CD4-positive, alpha-beta T cell treated with Interleukin-4 for 1 hour (primary cell): Measurements from ENCODE around the gene POFUT2.
A peak's percentile ranks its signal among the peaks of the same experiment; 100 is the strongest.

ENCODE experiments used
- DNase-seq, 2 donors: peaks; one replicate each; pipeline ENCODE4 v3.0.0-alpha.2; 2020 to 2022

Gene POFUT2

DNA sequence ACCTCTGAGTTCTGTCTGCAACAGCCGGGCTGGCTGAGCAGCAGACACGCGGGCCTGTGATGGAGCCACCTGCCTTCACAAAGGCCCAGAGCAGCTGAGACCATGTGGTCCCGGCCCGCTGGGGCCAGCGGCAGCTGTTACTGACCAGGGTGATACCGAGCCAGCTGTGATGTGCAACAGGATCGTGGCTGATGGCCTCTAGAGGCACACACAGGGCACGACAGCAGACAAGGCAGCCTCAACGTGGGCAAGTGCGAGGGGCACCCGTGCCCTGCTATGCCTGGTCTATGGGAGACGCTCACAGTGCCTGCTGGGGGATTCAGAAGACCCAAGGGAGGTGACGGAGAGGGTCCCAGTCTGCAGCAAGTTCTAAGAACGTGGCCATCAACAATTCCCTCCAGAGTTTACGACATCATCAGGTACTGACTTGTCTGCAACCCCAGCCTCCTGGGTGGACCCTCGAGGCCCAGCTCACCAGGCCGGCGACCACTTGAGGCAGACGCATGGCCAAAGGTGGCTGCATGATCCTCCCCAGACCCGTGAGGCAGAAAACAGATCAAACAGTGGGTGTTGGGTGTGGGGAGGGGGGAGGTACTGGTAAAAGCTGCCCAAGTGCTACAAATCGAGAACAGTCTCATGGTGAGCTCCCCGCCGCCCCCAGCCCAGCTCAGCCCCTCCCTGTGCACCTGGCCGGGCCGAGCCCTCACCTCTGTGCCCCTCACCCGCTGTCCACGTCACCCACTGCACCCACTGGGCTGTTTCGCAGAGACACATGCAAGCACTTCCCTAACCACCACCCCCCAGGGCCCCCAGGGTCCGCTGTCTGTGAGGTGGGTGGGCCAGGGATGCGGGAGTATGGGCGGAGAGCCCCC lies 6.0 kb downstream of the POFUT2 start:
- DNase-seq: no peak

DNA sequence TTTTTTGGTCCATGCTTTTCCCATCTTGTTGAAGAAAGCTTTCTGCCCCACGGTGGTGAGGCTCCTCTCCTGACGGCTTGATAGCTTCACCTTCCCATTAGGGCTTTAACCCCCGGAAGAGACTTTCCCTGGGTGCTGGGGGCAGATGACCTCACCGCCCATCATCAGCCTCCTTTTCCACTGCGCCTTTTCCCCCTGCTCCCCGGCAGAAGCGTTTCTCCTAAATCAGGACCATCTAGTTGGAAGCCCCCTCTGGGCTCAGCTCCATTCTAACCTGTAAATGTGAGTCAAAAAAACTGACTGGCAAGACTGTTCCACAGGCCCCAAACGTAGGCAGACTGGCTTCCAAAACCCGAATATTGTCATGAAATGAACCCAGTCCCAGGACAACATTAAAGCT lies 6.7 kb downstream of the POFUT2 start:
- no peak for DNase-seq

DNA sequence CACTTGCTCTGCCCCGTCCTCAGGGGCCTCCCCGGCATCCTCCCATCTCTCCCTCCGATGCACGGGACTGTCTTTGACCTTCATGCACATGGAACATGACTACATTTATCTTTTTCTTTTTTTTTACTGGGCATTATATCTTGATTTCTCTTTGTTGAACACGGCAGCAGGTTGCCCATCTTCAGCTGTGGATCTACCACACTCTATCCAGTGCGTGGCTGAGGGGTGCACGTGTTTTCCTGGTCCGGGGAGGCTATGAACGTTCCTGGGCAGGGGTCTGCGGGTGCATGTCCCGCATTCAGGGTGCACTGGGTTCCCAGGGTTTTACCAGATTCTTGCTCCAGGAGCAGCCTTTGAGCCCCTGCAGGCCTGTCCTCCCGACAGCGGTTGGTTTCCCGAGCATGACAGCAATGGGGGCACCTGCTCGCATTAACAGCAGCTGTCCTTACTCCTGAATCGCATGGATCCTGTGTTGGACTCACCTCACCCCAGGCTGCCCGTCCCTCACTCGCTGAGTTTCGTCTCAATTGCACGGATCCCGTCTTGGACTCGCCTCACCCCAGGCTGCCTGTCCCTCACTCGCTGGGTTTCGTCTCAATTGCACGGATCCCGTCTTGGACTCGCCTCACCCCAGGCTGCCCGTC lies 7.4 kb downstream of the POFUT2 start:
- no peak for DNase-seq

DNA sequence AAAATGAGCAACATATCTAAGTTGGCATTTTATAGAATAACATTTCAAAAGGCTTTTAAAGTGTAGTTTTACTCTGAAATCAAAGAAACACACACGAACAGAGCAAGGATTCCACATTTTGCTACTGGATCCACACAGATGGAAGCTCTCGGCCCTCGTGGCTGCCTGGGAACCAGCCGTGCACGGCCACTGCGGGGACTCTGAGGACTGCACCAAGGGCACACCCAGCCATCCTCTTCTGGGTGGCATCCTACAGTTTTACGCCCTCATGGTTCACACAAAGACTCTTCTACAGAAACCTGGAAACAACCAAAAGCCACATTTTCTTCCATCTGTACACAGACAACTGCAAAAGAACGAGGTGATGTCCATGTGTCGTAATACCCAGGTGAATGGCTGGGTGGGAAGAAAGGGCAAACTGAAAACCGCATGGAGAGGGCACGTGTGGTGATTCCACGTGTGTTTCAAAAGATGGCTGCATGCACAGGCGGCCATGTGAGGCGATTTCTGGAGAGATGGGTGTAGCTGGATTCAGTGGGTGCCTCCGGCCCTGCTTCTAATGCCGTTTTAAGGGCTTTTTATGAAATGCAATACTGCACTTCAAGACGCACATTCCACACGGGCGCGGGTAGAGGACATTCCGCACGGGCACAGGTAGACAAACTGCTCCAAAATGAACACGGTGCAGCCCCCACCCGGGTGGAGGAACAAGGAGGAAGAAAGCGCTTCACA lies 8.1 kb downstream of the POFUT2 start:
- no peak for DNase-seq

DNA sequence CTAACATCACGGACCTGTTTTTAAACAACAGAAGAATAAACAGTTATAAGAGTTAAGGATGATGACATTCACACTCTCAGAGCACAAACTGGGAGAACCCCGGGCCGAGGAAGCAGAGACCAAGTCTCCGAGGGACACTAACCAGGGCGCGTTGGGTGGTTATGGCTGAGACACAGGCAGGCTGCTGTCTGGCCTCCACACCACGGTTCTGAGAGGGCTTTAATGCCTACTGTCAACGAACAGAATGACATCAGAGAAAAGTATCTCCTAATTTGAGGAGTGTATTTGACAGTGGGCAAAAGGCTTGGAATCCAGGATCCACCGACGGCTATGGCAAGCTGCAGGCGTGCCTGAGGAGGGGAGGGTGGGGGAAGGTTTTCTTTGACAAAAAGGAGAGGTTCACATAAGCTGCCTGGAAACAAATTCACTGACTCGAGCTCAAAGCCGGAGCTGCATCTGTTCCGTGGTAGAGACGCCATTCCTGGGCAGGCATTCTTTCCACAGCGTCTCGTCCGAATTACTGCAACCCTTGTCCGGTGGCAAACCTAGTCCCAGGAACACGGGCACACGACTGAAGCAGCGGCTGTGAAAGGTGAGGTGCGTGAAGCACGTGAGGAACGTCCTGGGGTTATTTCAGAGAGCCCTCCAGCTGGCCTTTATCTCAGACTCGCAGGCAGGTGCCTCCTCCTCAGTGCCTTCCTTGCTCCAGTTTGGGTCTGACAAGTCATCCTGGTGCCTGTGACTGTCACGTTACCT lies 9.4 kb downstream of the POFUT2 start:
- DNase-seq: no peak

DNA sequence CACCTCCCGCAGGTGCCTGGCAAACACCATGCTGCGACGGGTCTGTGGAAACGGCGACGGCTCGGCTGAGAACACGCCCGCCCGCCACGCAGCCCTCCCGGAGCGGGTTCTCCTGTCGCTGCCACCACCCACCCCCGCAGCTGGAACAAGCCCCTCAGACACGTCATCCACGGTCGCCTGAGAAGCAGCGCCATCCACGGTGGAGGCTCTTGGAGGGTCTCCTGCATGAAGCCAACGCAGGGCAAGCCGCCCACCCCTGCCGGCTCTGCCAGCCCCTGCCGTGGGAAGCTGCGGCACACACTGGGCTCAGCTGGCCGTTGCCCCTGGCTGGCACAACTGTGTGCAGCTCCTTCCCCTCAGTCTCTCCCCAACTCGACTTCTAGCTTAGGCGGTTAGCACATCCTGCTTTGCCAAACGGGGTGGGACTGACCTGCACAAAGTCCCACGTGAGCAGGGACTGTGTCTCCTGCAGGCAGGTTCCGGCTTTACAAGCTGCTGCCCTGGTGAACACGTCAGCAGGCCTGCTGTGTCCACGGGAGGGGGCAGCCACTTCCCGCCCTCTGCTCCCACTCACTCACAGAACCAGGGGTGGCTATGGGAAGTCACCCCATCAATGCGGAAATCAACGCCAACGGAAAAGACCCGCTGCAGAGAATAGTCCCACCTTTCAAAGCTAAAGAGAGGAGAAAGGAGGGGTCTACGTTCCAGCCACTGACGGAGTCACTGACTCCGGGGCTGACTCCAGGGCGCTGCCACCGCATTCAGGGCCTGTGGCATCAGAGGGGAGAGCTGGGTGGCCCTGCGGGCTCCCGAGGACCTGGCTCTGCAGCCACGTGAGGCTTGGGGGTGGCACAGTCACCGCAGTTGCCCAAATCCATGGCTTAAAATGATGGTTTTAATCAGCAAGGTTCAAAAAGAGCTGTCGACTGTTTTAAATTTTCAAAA lies 10.3 kb downstream of the POFUT2 start:
- no peak for DNase-seq

DNA sequence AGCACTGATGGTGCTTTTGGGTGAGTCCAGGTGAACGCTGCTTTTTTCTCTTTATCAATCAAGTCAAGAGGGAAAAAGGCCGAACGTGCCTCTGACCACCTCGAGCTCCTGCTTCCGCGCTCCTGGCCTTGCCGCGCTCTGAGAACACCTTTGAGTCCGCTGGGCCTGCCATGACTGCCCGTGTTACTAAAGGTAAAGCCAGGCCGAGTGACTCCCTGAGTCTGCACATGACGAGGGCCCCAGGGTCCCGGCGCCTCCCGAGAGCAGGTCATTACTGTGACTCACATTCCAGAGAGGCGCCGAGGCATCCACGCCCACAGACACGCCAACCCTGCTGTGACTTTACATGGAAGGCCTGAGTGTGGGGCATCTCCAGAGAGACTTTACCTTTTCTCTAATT lies 11.1 kb downstream of the POFUT2 start:
- no peak for DNase-seq

DNA sequence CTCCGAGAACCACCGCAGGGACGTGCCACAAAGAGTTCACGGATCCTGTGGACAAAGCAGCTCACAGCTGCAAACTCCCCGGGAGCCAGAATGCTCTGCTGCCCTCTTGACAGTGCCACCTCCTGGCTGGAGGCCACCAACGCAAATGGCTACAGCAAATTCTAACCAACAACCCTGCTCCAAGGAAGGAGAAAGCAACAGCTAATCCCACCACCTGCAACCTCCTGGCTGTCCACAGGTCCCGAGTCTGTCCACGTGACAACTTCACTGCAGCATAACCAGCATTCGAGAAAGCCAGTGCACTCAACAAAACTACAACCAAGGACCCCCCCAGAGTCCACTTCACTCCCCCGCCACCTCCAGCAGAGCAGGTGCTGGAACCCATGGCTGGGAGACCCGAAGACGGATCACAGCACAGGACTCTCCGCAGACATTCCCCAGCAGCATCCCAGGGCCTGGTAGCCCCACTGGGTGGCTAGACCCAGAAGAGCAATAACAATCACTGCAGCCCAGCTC lies 17.3 kb downstream of the POFUT2 start:
- DNase-seq: no peak

DNA sequence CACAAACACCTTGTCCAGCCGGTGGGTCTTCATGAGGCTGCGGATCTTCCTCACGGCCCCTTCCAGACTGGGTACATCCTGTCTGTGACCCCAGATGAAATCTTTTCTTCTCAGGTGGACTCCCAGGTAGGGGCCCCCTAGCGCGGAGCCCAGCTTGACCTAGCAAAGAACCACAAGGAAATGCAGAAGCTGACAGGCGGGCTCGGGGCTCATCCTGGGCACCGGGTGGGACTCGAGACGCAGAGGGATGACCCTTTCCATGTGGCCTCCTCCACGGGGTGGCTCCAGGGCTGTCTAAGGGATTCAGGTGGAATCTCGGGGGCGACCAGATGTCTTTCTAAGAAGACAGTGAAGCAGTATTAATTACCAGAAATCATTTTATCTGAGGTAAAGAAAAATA lies 17.8 kb downstream of the POFUT2 start:
- peak in 1 of 2 donors; percentile 2 for DNase-seq

DNA sequence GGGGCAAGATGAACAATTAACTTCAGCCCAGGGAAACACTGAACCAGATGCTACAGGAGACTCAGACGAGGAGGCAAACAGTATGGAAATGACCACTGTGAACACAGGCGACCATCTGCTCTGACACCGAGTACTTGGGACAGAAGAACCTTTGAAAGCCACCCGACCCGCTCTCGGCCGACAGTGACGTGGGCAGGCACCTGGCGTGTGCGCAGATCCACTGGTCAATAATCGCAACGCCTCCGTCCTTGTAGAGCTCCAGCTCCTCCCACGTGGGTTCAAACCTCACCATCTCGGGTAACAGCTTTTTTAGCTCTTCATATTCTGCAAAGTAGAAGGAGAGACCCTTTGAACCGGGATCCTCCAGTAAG lies 20.3 kb downstream of the POFUT2 start:
- DNase-seq: no peak

DNA sequence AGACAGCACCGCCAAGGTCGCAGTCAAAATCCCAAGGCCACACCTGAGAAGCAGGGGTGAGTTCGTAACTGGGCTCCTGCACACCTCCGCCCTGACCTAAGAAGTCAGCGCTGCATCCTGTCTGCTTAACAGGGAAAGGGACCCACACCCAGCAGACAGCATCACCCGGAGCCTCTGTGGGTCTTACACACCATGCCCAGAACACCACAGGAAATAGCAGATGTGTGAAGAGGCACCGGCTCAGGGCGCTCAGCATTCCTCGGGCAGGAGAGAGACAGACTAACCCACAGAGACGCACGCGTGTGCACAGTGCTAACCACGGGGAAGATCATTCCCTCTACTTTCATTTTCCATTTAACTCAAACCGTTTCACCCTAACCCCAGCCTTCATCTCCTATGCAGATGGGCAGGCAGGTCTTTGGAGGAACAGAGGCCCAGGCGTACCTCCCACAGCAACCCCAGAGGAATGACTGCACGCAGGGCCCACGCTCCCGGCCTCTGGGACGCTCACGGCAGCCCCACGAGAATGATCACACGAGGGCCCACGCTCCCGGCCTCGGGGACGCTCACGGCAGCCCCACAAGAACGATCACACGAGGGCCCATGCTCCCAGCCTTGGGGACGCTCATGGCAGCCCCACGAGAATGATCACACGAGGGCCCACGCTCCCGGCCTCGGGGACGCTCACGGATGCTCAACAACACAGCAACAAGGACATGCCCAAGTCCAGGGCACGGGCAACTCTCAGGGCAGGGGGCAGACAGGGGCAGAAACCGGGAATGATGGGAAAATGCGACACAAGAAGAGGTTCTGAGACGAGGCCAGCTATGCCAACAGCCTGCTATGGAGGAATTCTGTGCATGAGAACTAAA lies 20.9 kb downstream of the POFUT2 start:
- DNase-seq: peak; percentile 51 to 66

DNA sequence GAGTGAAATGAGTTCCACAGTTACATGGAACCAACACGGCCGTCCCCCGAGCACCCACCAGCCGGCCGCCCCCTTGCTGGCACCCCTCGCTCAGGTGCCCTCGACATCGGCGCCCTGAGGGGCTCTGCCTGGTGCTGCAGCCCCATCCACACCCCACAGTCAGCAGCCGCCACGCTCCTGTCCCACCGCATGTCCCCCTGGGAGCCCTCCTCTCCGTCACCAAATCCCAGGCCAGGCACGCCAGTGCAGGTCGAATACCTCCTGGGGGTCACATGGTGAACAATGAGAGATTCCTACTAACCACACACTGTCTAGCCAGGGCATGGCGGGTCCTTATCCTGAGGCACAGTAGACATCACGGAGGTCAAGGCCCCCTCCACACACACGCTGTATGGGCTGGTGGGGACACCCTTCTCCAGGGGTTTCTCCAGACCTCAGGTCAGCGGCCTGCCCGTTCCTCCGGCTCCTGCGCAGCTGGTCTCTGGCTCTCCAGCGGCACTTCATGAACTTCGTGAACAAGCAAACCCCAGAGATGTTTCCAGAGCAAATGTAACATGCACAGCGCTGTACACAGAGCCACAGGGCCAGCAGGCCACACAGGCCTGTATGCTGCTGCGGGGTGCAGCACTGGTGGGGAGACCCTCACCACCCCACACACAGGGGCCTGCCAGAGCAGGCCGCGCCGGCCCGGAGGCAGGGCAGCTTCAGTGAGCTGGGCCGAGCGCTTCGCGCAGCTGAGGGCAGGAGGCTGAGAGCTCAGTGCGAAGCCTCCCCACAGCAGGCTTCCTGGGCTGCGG lies 21.8 kb downstream of the POFUT2 start:
- DNase-seq: no peak

DNA sequence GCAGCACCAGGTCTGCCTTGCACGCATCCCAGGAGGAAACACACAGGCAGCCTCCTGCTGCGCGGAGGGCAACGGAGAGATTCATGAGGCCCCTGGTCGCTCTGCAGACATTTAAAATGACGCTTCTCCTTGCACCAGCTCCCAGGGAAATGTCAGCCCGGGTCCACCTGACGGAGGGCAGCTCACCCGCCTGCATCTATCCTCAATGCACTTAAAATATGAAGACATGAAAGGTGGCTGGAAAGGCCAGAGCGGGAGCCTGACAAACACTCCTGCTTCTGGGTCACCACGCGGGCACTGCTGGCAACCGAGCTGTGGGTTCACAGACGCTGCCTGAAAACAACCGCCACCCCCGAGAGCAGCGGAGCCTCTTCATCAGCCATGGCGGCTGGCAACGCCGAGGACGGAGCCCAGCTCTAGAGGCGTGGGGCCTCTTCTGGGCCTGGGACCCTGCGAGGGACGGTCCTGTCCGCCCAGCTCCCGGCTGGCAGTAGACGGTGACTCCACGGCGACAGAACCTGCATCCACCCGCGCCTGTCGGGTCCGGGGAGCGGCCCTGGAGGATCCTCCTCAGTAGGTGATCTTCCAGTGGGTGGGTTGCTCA lies 22.7 kb downstream of the POFUT2 start:
- DNase-seq: no peak

DNA sequence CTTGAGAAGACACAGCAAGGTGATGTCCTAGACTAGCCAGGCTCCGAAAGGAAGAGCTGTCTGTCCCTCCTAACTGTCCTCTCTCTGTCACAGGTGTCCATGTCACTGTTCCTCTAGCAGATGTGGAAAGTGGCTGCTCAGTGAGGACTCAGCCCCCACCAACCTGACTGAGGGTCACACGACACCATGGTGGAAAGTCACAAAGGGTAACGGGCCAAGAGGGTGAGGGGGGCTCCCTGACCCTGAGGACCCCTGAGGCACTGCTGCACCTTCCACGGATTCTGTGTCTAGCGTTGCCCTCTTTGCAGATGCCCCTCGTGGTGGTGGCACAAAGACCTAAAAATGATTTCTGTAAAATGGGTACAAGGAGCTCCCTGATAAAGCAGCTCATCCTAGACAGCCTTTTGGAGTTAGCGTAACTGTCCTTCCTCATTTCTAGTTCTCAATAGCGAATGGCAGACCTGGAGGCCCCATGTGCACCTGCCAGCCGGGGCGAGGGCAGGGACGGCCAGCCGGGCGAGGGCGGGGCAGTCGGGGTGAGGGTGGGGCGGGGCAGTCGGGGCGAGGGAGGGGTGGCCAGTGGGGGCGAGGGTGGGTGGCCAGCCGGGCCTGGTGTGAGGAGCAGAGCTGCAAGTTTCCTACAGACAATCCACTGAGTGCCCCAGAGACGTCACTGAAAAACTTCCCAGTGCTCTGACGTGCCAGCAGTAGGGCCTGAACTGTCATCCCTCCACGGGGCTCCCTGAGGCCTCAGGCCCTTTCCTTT lies 23.4 kb downstream of the POFUT2 start:
- no peak for DNase-seq

DNA sequence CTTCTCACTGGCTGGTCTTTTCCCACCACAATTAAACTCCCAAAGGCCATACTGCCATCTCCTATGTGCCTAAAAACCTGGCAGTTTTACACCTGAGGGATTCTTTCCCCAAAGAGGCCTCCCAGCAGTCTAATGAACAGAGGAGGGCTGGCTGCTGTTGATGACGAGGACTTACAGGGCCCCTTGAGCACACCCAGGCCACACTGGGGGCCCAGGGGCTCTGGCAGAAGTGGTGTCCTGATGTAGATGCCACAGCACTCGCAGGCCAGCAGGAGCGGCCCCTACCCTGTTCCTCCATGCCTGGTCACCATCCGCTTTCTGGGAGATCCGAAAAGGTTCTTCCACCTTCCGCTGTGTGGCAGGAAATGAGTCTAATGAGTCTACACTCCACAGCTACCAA lies 24.2 kb downstream of the POFUT2 start:
- no peak for DNase-seq

DNA sequence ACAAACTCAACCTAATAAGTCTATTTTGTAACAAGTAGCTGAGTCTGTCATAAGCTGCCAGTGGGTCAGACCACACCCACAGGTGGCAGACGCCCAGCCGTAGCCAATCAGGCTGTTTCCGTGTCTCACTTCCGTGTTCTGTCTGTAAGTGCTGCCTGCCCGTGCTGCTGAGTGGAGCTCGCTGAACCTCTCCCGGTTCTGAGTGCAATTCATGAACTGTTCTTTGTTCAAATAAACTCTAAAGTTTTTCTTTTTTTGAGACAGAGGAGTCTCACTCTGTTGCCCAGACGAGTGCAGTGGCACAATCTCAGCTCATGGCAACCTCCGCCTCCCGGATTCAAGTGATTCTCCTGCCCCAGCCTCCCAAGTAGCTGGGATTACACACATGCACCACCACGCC lies 25.1 kb downstream of the POFUT2 start:
- DNase-seq: no peak

DNA sequence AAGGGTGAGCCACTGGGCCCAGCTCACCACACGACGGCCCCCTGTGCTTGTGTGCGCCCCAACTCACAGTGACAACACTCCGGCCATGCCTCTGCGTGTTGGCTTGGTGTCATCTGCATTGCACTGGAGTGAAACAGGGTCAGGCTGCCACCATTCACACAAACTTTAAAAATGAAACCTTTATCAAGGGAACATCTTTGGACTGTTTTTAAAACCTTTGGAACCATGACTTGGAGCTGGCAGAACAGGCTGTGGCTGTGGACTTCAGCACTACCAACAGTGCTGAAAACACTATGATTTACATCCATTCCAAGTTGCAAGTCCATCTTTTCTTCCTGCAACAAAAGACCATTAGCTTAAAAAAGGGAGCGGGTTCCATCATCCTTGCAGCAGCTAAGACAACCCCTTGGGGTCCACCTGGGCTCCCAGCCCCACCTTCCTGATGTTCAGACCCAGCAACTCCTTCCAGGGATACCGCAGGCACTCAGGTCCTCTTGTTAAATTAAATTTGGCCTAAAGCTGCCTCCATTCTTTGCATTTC lies 25.6 kb downstream of the POFUT2 start:
- DNase-seq: no peak

DNA sequence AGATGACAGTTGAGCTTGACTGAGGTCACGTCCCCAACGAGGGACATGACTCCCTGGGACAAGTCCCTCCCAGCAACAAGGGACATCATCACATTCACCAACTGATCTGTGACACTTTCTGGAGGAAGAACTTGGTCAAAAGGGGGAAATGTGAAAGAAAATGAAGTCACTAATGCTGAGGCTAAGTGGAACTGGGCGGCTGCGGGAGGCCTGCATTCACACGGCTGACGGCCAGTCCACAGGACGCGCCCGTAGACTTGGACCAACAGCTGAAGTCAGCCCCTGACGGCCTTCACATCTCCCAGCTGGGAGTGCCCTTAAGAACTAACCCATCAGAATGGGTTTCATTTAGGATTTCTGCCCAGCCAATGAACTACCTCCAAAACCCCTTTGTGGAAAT lies 26.6 kb downstream of the POFUT2 start:
- DNase-seq: no peak
